Stimulated activated CD4-positive, alpha-beta T cell treated with anti-CD3 and anti-CD28 coated beads, Interleukin-1b, Interleukin-23, amount 100 ng/mL, for 48 hours (primary cell): ENCODE data around the gene COL25A1.
"Not testable (repeated sequence)": the region's sequence is repeated elsewhere in the genome, so short reads cannot be mapped to it uniquely, and the experiment has no call there.

Experiments used
- DNase-seq: peaks from one replicate; pipeline ENCODE4 v3.0.0-alpha.2; 2020

Gene COL25A1

GRCh38 chr4:108941904-108942430 is 360.5 kb downstream of the COL25A1 start:
- no peak for DNase-seq

- DNase-seq: no peak
Measured at GRCh38 chr4:108940634-108941033, 361.8 kb downstream of the COL25A1 start.

- no peak for DNase-seq
Measured at GRCh38 chr4:108940149-108940548, 362.3 kb downstream of the COL25A1 start.

GRCh38 chr4:108937066-108937465 is 365.4 kb downstream of the COL25A1 start:
- DNase-seq: no peak

GRCh38 chr4:108933925-108934324 is 368.5 kb downstream of the COL25A1 start:
- not testable (repeated sequence) for DNase-seq

GRCh38 chr4:108933046-108933445 is 369.4 kb downstream of the COL25A1 start:
- no peak for DNase-seq

- no peak for DNase-seq
Measured at GRCh38 chr4:108931926-108932325, 370.5 kb downstream of the COL25A1 start.

GRCh38 chr4:108930186-108930585 is 372.3 kb downstream of the COL25A1 start:
- no peak for DNase-seq

- no peak for DNase-seq
Measured at GRCh38 chr4:108926781-108927180, 375.7 kb downstream of the COL25A1 start.

GRCh38 chr4:108926061-108926460 is 376.4 kb downstream of the COL25A1 start:
- no peak for DNase-seq

GRCh38 chr4:108922191-108922590 is 380.3 kb downstream of the COL25A1 start:
- no peak for DNase-seq

- no peak for DNase-seq
Measured at GRCh38 chr4:108920395-108921087, 381.9 kb downstream of the COL25A1 start.

- no peak for DNase-seq
Measured at GRCh38 chr4:108919226-108919893, 383.1 kb downstream of the COL25A1 start.

GRCh38 chr4:108917255-108917654 is 385.2 kb downstream of the COL25A1 start:
- DNase-seq: no peak

GRCh38 chr4:108916638-108917037 is 385.8 kb downstream of the COL25A1 start:
- DNase-seq: no peak

GRCh38 chr4:108906866-108907367 is 395.5 kb downstream of the COL25A1 start:
- no peak for DNase-seq

- DNase-seq: no peak
Measured at GRCh38 chr4:108906006-108906405, 396.5 kb downstream of the COL25A1 start.

GRCh38 chr4:108903464-108904221 is 398.8 kb downstream of the COL25A1 start:
- no peak for DNase-seq

- DNase-seq: no peak
Measured at GRCh38 chr4:108902769-108903168, 399.7 kb downstream of the COL25A1 start.

- DNase-seq: no peak
Measured at GRCh38 chr4:108901291-108901690, 401.2 kb downstream of the COL25A1 start.

GRCh38 chr4:108900018-108900580 is 402.4 kb downstream of the COL25A1 start:
- DNase-seq: no peak

- no peak for DNase-seq
Measured at GRCh38 chr4:108893468-108893867, 409.0 kb downstream of the COL25A1 start.
